Measurements from ENCODE around the gene CAPNS1.
"Not testable (repeated sequence)": the region's sequence is repeated elsewhere in the genome, so short reads cannot be mapped to it uniquely, and the experiment has no call there.

Gene CAPNS1

DNA sequence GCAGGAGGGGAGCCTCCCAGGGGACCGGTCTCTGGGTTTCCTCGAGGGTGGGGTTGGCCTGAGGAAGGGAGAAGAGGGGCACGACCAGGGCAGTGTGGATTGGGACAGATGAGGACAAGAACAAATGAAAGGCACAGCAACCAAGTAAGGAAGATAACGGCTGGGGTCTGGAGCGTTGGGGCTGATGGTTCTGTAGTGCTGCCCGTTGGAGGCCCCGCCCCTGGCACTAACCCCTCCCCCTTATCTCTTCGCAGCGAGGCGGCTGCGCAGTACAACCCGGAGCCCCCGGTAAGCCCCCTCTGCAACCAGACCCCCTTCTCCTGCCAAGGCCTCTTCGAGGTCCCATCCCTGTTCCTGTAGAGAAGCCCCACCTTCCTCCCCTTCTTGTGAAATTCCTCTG is 2.2 kb downstream of the CAPNS1 start:
- H3K4me3 ChIP-seq (ENCODE audit: low read length): no peak overlapping the region
- no peak for DNase-seq (ENCODE audit: low read depth, low spot score)

DNA sequence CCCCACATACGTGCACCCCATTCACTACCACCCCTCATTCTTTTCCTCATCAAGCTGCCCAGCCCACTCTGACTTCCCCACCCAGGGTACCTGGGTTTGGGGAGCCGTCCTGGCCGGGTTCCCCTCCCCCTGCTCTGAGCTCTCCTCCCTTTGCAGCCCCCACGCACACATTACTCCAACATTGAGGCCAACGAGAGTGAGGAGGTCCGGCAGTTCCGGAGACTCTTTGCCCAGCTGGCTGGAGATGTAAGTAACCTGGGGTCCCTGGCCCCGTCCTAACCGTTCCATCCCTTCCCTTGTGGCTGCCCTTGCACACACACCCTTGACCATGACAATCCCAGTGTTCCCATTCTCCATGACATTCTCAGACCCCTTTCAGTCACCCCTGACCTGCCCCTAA is 2.6 kb downstream of the CAPNS1 start:
- H3K4me3 ChIP-seq (ENCODE audit: low read length): no peak overlapping the region
- DNase-seq (ENCODE audit: low read depth, low spot score): no peak

- DNase-seq (ENCODE audit: low read depth, low spot score): no peak
Measured at GRCh38 chr19:36144624-36145023, 4.8 kb downstream of the CAPNS1 start.

DNA sequence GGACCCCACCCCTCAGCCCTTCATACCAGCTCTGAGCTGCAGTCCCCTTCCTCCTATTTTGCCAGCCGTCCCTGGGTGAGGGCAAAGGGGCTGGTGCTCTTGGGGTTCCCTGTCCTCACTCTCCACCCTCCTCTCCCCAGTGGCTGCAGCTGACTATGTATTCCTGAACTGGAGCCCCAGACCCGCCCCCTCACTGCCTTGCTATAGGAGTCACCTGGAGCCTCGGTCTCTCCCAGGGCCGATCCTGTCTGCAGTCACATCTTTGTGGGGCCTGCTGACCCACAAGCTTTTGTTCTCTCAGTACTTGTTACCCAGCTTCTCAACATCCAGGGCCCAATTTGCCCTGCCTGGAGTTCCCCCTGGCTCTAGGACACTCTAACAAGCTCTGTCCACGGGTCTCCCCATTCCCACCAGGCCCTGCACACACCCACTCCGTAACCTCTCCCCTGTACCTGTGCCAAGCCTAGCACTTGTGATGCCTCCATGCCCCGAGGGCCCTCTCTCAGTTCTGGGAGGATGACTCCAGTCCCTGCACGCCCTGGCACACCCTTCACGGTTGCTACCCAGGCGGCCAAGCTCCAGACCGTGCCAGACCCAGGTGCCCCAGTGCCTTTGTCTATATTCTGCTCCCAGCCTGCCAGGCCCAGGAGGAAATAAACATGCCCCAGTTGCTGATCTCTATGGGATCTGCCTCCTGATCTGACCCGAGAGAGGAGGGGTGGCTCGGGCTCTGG is 10.0 kb downstream of the CAPNS1 start:
- DNase-seq (ENCODE audit: low read depth, low spot score): no peak
- H3K4me3 ChIP-seq (ENCODE audit: low read length): no peak overlapping the region

More at GRCh38 chr19:36144624-36145023, 4.8 kb downstream of the CAPNS1 start:
- H3K4me3 ChIP-seq (ENCODE audit: low read length): no peak overlapping the region

GRCh38 chr19:36150586-36150985 is 10.7 kb downstream of the CAPNS1 start:
- no peak for DNase-seq (ENCODE audit: low read depth, low spot score)

GRCh38 chr19:36151144-36152018 is 11.5 kb downstream of the CAPNS1 start:
- no peak overlapping the region for H3K4me3 ChIP-seq (ENCODE audit: low read length)
- no peak for DNase-seq (ENCODE audit: low read depth, low spot score)

More at GRCh38 chr19:36150586-36150985, 10.7 kb downstream of the CAPNS1 start:
- H3K4me3 ChIP-seq (ENCODE audit: low read length): no peak overlapping the region

- no peak overlapping the region for H3K4me3 ChIP-seq (ENCODE audit: low read length)
- no peak for DNase-seq (ENCODE audit: low read depth, low spot score)
Measured at GRCh38 chr19:36152019-36152351, 12.1 kb downstream of the CAPNS1 start.

- H3K4me3 ChIP-seq (ENCODE audit: low read length): no peak within 1 kb of the TSS
- DNase-seq (ENCODE audit: low read depth, low spot score): no peak
Measured at GRCh38 chr19:36152352-36153091, 12.7 kb downstream of the CAPNS1 start, which contains the start of gene COX7A1. Gene COX7A1, minus strand, starts transcription at chr19:36152447. Its CDS starts 40 bp downstream, at chr19:36152407.

DNA sequence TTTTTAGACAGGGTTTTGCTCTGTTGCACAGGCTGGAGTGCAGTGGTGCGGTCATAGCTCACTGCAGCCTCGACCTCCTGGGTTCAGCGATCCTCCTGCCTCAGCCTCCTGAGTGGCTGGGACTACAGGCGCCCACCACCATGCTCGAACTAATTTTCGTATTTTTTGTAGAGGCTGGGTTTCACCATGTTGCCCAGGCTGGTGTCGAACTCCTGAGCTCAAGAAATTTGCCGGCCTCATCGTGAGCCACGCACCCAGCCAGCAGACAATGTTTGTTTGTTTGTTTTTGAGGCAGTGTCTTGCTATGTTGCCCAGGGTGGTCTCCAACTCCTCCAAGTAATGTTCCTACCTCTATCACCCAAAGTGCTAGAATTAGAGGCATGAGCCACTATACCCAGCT is 13.3 kb downstream of the CAPNS1 start:
- no peak overlapping the region for H3K4me3 ChIP-seq (ENCODE audit: low read length)
- DNase-seq (ENCODE audit: low read depth, low spot score): no peak

GRCh38 chr19:36160821-36161596 is 21.1 kb downstream of the CAPNS1 start:
- H3K4me3 ChIP-seq (ENCODE audit: low read length): no peak overlapping the region
- no peak for DNase-seq (ENCODE audit: low read depth, low spot score)

DNA sequence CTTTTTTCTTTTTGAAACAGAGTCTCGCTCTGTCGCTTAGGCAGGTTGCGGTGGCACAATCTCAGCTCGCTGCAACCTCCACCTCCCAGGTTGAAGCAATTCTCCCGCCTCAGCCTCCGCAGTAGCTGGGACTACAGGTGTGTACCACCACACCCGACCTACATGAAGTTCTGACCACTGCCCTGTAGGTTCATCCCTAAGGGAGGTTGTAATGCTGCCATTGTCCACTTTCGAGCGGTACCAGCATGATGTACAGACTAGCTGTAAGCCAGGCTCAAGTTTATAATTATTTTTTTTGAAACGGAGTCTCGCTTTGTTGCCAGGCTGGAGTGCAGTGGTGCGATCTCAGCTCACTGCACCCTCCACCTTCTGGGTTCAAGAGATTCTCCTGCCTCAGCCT is 23.9 kb downstream of the CAPNS1 start:
- no peak overlapping the region for H3K4me3 ChIP-seq (ENCODE audit: low read length)
- no peak for DNase-seq (ENCODE audit: low read depth, low spot score)

- no peak overlapping the region for H3K4me3 ChIP-seq (ENCODE audit: low read length)
- DNase-seq (ENCODE audit: low read depth, low spot score): no peak
Measured at GRCh38 chr19:36169084-36169760, 29.4 kb downstream of the CAPNS1 start.

DNA sequence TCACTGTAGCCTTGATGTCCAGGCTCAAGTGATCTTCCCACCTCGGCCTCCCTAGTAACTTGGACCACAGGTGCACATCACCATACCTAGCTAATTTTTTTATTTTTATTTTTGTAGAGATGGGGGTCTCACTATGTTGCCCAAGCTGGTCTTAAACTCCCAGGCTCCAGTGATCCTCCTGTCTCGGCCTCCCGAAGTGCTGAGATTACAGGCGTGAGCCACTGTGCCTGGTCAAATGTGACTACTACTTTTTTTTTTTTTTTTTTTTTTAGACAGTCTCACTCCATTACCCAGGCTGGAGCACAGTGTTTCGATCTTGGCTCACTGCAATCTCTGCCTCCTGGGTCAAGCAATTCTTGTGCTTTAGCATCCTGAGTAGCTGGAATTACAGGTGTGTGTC is 33.0 kb downstream of the CAPNS1 start:
- no peak for DNase-seq (ENCODE audit: low read depth, low spot score)
- no peak overlapping the region for H3K4me3 ChIP-seq (ENCODE audit: low read length)

- not testable (repeated sequence) for H3K4me3 ChIP-seq (ENCODE audit: low read length); DNase-seq (ENCODE audit: low read depth, low spot score)
Measured at GRCh38 chr19:36173846-36174245, 34.0 kb downstream of the CAPNS1 start.

GRCh38 chr19:36179077-36179476 is 39.2 kb downstream of the CAPNS1 start:
- not testable (repeated sequence) for H3K4me3 ChIP-seq (ENCODE audit: low read length); DNase-seq (ENCODE audit: low read depth, low spot score)

- H3K4me3 ChIP-seq (ENCODE audit: low read length): no peak overlapping the region
- DNase-seq (ENCODE audit: low read depth, low spot score): no peak
Measured at GRCh38 chr19:36182612-36183244, 42.9 kb downstream of the CAPNS1 start.

DNA sequence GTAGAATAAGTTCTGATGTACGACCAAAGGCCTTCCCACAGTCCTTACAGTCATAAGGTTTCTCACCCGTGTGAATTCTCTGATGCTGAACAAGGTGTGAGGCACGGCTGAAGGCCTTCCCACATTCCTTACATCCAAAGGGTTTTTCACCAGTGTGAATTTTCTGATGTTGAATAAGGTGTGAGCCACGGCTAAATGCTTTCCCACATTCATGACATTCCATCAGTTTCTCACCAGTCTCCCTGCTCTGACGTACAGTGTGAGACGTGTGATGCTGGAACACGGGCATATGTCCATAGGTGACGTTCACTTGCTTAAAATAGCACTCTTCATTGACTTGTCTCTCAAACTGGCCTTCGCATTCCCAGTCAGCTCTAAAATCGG is 43.4 kb downstream of the CAPNS1 start:
- no peak overlapping the region for H3K4me3 ChIP-seq (ENCODE audit: low read length)
- DNase-seq (ENCODE audit: low read depth, low spot score): no peak

DNA sequence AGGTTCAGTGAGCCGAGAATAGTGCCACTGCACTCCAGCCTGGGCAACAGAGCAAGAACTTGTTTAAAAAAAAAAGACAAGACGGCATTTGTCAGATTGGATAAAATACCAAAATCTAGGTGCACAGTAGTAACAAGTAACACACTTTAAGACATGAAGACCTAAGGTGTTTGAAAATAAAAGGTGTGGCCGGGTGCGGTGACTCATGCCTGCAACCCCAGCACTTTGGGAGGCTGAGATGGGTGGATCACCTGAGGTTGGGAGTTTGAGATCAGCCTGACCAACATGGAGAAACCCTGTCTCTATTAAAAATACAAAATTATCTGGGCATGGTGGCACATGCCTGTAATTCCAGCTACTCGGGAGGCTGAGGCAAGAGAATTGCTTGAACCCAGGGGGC is 46.9 kb downstream of the CAPNS1 start:
- H3K4me3 ChIP-seq (ENCODE audit: low read length); DNase-seq (ENCODE audit: low read depth, low spot score): not testable (repeated sequence)
